ENCODE measurements around the gene ARL6IP6. TPM values are rescaled to one million over a fixed set of nuclear protein-coding genes. Genes with fewer than 3 reads are reported as not detected.

Gene ARL6IP6
- total RNA-seq, 1 donor from 2014 or later = 18.2 TPM

- Histone ChIP-seq H3K36me3 (ENCODE audit: control insufficient read depth, insufficient read depth, low read length) (no peaks in the 10 kb centered on the region), H3K27me3 (ENCODE audit: control insufficient read depth, insufficient read depth, low read length) (no peaks in the 10 kb centered on the region), H3K4me3 (ENCODE audit: low read depth, low read length) (no peak overlapping the region)
- TF ChIP-seq CTCF (IDR thresholded peaks at IDR 0.05; ENCODE audit: insufficient read depth, low read length, severe bottlenecking) = no peak
- DNase-seq (ENCODE audit: low read depth) (no peak), FAIRE-seq (no peak)
These were observed 45.2 kb downstream of the ARL6IP6 start for GRCh38 chr2:152763651-152764050.

GRCh38 chr2:152766928-152767327 is 48.5 kb downstream of the ARL6IP6 start:
- TF ChIP-seq CTCF (IDR thresholded peaks at IDR 0.05; ENCODE audit: insufficient read depth, low read length, severe bottlenecking) = no peak
- no peak for FAIRE-seq
- Histone ChIP-seq H3K36me3 (ENCODE audit: control insufficient read depth, insufficient read depth, low read length) (no peaks in the 10 kb centered on the region), H3K4me3 (ENCODE audit: low read depth, low read length) (no peak overlapping the region), H3K27me3 (ENCODE audit: control insufficient read depth, insufficient read depth, low read length) (no peaks in the 10 kb centered on the region)
- DNase-seq (ENCODE audit: low read depth) = no peak

- H3K36me3 ChIP-seq (ENCODE audit: control insufficient read depth, insufficient read depth, low read length) = no peaks in the 10 kb centered on the region
- no peak for TF ChIP-seq CTCF (IDR thresholded peaks at IDR 0.05; ENCODE audit: insufficient read depth, low read length, severe bottlenecking)
- H3K27me3 ChIP-seq (ENCODE audit: control insufficient read depth, insufficient read depth, low read length) = peaks cover 3% of the 10 kb centered on the region
- no peak for FAIRE-seq
- DNase-seq (ENCODE audit: low read depth) = no peak
- H3K4me3 ChIP-seq (ENCODE audit: low read depth, low read length) = no peak overlapping the region
These were observed 62.8 kb downstream of the ARL6IP6 start for GRCh38 chr2:152781175-152781574.

- FAIRE-seq (no peak), DNase-seq (ENCODE audit: low read depth) (no peak)
- TF ChIP-seq CTCF (IDR thresholded peaks at IDR 0.05; ENCODE audit: insufficient read depth, low read length, severe bottlenecking) = no peak
- Histone ChIP-seq H3K36me3 (ENCODE audit: control insufficient read depth, insufficient read depth, low read length) (no peaks in the 10 kb centered on the region), H3K27me3 (ENCODE audit: control insufficient read depth, insufficient read depth, low read length) (peaks cover 3% of the 10 kb centered on the region), H3K4me3 (ENCODE audit: low read depth, low read length) (no peak overlapping the region)
These were observed 63.8 kb downstream of the ARL6IP6 start for GRCh38 chr2:152782171-152782570.

- FAIRE-seq (no peak), DNase-seq (ENCODE audit: low read depth) (no peak)
- H3K27me3 ChIP-seq (ENCODE audit: control insufficient read depth, insufficient read depth, low read length) = no peaks in the 10 kb centered on the region
- TF ChIP-seq CTCF (IDR thresholded peaks at IDR 0.05; ENCODE audit: insufficient read depth, low read length, severe bottlenecking) = no peak
- no peaks in the 10 kb centered on the region for H3K36me3 ChIP-seq (ENCODE audit: control insufficient read depth, insufficient read depth, low read length)
- H3K4me3 ChIP-seq (ENCODE audit: low read depth, low read length) = no peak overlapping the region
These were observed 72.5 kb downstream of the ARL6IP6 start for GRCh38 chr2:152790883-152791282.

- H3K36me3 ChIP-seq (ENCODE audit: control insufficient read depth, insufficient read depth, low read length) = no peaks in the 10 kb centered on the region
- DNase-seq (ENCODE audit: low read depth) (no peak), FAIRE-seq (no peak)
- TF ChIP-seq CTCF (IDR thresholded peaks at IDR 0.05; ENCODE audit: insufficient read depth, low read length, severe bottlenecking) = no peak
- no peaks in the 10 kb centered on the region for H3K27me3 ChIP-seq (ENCODE audit: control insufficient read depth, insufficient read depth, low read length)
- no peak overlapping the region for H3K4me3 ChIP-seq (ENCODE audit: low read depth, low read length)
These were observed 73.6 kb downstream of the ARL6IP6 start for GRCh38 chr2:152791979-152792378.
